ENCODE results near the gene RAB10.

GRCh38 chr2:26122630-26123029 lies 88.7 kb downstream of the RAB10 start:
- TF ChIP-seq POLR2AphosphoS5 (IDR thresholded peaks at IDR 0.05) (no peak), CTCF (IDR thresholded peaks at IDR 0.05) (no peak), POLR2A (IDR thresholded peaks at IDR 0.05) (no peak)
